AG09309 (cell line): Measurements from ENCODE around the gene INTS6.

Experiments used
- DNase-seq: peaks from one replicate; pipeline ENCODE4 v3.0.0-alpha.2; 2010; ENCODE audit warnings: low read depth
- H3K4me3 ChIP-seq: 2 replicates; pipeline ENCODE4 v1.5.1; 2011; ENCODE audit warnings: mild to moderate bottlenecking, low read depth, low read length, moderate library complexity; ENCODE audit not compliant: control insufficient read depth
- TF ChIP-seq, protein P1 (sequence below): IDR thresholded peaks from 2 replicates; pipeline ENCODE4 v1.5.1; 2011; ENCODE audit warnings: mild to moderate bottlenecking, low read depth, low read length, inconsistent platforms; ENCODE audit not compliant: insufficient read depth, control insufficient read depth; ENCODE audit errors: missing control alignments

The INTS6 gene

DNA sequence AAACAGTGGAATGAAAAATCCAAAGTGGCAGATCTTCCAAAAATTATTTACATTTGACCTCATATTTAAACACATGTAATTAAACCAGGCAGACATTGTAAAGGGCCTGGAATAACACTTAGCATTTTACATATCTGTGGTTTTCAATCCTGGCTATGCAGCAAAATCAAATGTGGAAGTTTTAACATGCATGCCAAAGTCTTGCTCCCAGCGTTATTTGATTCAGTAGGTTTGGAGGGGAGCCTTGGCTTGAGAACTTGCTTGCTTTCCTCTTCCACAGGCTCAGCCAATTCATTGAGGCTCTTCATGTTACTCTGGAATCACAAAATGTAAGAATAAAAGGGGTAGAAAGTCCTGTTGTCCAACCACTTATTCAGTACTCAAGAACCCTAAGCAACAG lies 42.5 kb upstream of the INTS6 start:
- H3K4me3 ChIP-seq, result no peak overlapping the region
- TF ChIP-seq, protein P1, sequence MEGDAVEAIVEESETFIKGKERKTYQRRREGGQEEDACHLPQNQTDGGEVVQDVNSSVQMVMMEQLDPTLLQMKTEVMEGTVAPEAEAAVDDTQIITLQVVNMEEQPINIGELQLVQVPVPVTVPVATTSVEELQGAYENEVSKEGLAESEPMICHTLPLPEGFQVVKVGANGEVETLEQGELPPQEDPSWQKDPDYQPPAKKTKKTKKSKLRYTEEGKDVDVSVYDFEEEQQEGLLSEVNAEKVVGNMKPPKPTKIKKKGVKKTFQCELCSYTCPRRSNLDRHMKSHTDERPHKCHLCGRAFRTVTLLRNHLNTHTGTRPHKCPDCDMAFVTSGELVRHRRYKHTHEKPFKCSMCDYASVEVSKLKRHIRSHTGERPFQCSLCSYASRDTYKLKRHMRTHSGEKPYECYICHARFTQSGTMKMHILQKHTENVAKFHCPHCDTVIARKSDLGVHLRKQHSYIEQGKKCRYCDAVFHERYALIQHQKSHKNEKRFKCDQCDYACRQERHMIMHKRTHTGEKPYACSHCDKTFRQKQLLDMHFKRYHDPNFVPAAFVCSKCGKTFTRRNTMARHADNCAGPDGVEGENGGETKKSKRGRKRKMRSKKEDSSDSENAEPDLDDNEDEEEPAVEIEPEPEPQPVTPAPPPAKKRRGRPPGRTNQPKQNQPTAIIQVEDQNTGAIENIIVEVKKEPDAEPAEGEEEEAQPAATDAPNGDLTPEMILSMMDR, result no peak
- no peak for DNase-seq

DNA sequence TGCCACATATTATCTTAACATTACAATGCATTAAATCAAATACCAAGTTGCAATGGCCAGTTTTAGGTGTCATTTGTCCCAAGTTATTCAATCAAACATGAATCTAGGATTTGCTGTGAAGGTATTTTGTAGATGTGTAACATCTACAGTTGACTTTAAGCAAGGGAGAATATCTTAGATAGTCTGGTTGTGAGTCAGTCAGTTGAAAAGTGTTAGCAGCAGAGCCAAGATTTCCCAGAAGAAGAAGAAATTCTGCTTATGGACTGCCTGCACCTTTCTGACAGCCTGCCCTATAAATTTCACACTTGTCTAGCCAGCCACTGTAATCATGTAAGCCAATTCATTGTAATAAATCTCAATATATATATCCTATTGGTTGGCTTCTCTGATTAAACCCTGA lies 41.3 kb upstream of the INTS6 start:
- H3K4me3 ChIP-seq, result no peak overlapping the region
- TF ChIP-seq, protein P1, result no peak
- no peak for DNase-seq

DNA sequence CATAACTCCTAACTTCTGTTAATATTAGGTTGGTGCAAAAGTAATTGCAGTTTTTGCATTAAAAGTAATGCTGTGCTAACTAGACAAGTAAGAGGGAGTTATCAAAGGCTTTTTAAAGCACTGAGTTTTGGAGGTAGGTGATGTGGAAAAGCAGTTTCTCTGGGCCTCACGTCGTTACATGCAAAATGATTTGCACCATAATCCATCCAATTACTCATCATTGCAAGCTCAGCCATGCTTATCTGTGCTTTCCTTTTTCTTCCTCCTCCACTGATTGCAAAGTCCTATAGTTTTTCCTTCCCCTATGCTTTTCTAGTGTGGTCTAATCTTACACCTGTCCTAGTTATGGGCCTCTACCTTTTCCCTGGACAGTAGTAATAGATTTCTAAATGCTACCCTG lies 35.4 kb upstream of the INTS6 start:
- TF ChIP-seq, protein P1, result no peak
- H3K4me3 ChIP-seq, result no peak overlapping the region
- DNase-seq, result no peak

DNA sequence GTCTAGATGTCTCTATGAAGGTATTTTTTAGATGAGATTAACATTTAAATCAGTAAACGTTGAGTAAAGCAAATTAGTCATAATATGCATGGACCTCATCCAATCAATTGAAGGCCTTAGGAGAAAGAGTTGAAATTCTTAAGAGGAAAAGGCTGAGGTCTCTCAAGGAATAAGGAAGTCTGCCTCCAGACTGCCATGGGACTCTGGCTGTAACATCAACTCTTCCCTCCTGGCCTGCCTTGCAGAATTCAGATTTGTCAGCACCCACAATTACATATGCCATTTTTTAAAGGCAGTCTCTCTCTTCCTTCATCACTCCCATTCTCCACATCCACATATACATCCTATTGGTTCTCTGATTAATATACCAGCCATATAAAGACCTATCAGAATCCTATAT lies 28.8 kb upstream of the INTS6 start:
- TF ChIP-seq, protein P1, result no peak
- H3K4me3 ChIP-seq, result no peak overlapping the region
- no peak for DNase-seq

DNA sequence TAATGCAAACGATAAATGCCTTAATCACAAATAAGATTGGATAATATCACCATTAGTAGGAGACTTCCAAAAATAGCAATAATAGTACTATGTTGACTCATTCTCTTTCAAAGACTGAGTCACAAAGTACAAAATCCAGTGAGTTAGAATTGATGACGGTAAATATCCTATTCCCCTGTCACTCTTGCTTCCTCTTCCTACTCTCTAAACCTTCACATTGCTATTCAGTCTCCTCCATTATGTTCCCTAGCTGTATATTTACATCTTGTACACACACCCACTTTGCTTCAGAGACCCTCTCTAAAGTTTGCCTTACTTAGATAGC lies 26.3 kb upstream of the INTS6 start:
- H3K4me3 ChIP-seq, result no peak overlapping the region
- TF ChIP-seq, protein P1, result no peak
- no peak for DNase-seq

DNA sequence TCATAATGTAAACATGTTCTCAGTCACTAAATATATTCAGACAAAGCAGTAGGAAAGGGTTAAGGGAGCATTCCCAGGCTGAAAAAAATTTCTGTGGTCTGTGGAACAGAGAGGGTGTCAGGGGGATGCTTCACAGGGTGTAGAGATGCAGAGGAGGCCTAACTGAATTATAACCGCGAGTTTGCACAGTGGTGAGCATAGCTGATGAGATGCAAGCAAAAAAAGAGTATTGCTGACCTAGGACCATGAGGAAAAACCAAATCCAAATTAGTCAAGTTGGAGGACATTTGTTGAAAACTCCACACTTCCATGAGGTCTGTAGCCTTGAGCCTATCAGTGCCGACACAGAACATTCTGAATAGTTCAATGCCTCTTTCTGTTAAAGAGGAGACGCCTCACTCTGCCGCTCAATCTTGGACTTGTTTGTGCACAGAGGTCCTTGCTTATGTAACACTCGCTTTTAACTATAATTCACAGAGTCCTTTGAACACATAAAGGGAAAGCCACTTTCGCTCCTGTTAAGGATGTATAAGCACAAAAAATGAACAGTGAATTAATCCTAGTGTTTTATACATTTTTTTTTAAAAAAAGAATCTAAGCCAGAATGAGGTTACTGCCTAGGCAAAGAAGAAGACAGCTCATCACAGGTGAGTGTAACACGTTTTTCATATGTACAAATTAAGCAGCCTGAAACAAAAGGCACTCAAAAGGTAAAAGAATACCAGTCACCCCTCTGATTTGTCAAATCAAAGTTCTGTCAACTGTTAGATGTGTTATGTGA lies 25.8 kb upstream of the INTS6 start:
- TF ChIP-seq, protein P1, result no peak
- no peak overlapping the region for H3K4me3 ChIP-seq
- no peak for DNase-seq
